WTC11 (cell line): Measurements from ENCODE around the gene ZNRF2. TPM values are rescaled to one million over a fixed set of nuclear protein-coding genes. Genes with fewer than 3 reads are reported as not detected.

Source experiments
- ATAC-seq: fragments of 200-7000 bp; cut with Tn5 transposase; 2 replicates; pipeline ENCODE4 v1.10.0; 2021; ENCODE audit warnings: mild to moderate bottlenecking, moderate library complexity
- CTCF ChIA-PET: fragments of 300-600 bp; sonication (Branson Sonifier 250); formaldehyde crosslinking; loops from one replicate; lab custom pipeline; 2021; ENCODE audit warnings: antibody characterized with exemption; lab: Charles Lee
- POLR2A ChIA-PET: fragments of 350-600 bp; sonication (Branson Sonifier 250); formaldehyde crosslinking; loops from one replicate; lab custom pipeline; 2021; ENCODE audit warnings: antibody characterized with exemption; lab: Charles Lee
- DNase-seq: peaks from one replicate; pipeline ENCODE4 v3.0.0; 2021; ENCODE audit warnings: low spot score
- H3K27ac Mint-ChIP-seq: 2 replicates; pipeline ENCODE4 v1.8.0; 2021; ENCODE audit warnings: mixed read lengths
- H3K27me3 Mint-ChIP-seq: 2 replicates; pipeline ENCODE4 v1.8.0; 2021; ENCODE audit warnings: low read depth, mild to moderate bottlenecking, moderate library complexity, mixed read lengths
- H3K36me3 Mint-ChIP-seq: 2 replicates; pipeline ENCODE4 v1.8.0; 2021; ENCODE audit warnings: mixed read lengths
- H3K4me1 Mint-ChIP-seq: 2 replicates; pipeline ENCODE4 v1.8.0; 2022; ENCODE audit warnings: mixed read lengths
- H3K4me3 Mint-ChIP-seq: 2 replicates; pipeline ENCODE4 v1.8.0; 2021; ENCODE audit warnings: mild to moderate bottlenecking, moderate library complexity, mixed read lengths
- H3K9me3 Mint-ChIP-seq: 2 replicates; pipeline ENCODE4 v1.8.0; 2021; ENCODE audit warnings: mixed read lengths
- AFF4 ChIP-seq: sonication (generic); formaldehyde crosslinking; IDR thresholded peaks from 2 replicates; pipeline ENCODE4 v1.8.1; 2023; ENCODE audit warnings: mild to moderate bottlenecking, missing genetic modification reagents, borderline replicate concordance
- ATF6 ChIP-seq: sonication (generic); formaldehyde crosslinking; IDR thresholded peaks from 2 replicates; pipeline ENCODE4 v1.8.1; 2023; ENCODE audit warnings: mild to moderate bottlenecking, missing genetic modification reagents
- E2F1 ChIP-seq: sonication (generic); formaldehyde crosslinking; IDR thresholded peaks from 2 replicates; pipeline ENCODE4 v1.8.0; 2022; ENCODE audit warnings: mild to moderate bottlenecking, missing genetic modification reagents
- E2F5 ChIP-seq: sonication (generic); formaldehyde crosslinking; IDR thresholded peaks from 2 replicates; pipeline ENCODE4 v1.8.1; 2022; ENCODE audit warnings: mild to moderate bottlenecking, moderate library complexity, missing genetic modification reagents
- ERG ChIP-seq: fragments of 250-450 bp; sonication (Bioruptor Pico); IDR thresholded peaks from 2 replicates; pipeline ENCODE4 v1.8.0; 2021; ENCODE audit warnings: mild to moderate bottlenecking
- JAZF1 ChIP-seq: fragments of 250-450 bp; sonication (Bioruptor Pico); IDR thresholded peaks from 2 replicates; pipeline ENCODE4 v1.9.0; 2021; ENCODE audit warnings: moderate library complexity, mild to moderate bottlenecking, inconsistent platforms
- NFE2L1 ChIP-seq: sonication (generic); formaldehyde crosslinking; IDR thresholded peaks from 2 replicates; pipeline ENCODE4 v1.8.1; 2023; ENCODE audit warnings: missing genetic modification reagents
- NR3C1 ChIP-seq: sonication (generic); formaldehyde crosslinking; conservative IDR thresholded peaks from 2 replicates; pipeline ENCODE4 v1.8.1; 2023; ENCODE audit warnings: low read depth, mild to moderate bottlenecking, missing genetic modification reagents
- PREB ChIP-seq: sonication (generic); formaldehyde crosslinking; IDR thresholded peaks from 2 replicates; pipeline ENCODE4 v1.8.1; 2022; ENCODE audit warnings: mild to moderate bottlenecking, missing genetic modification reagents, moderate library complexity, borderline replicate concordance
- RELA ChIP-seq: sonication (generic); formaldehyde crosslinking; IDR thresholded peaks from 2 replicates; pipeline ENCODE4 v1.8.1; 2022; ENCODE audit warnings: missing genetic modification reagents, mild to moderate bottlenecking, borderline replicate concordance
- TEAD4 ChIP-seq: sonication (generic); formaldehyde crosslinking; IDR thresholded peaks from 2 replicates; pipeline ENCODE4 v1.8.0; 2022; ENCODE audit warnings: mild to moderate bottlenecking, missing genetic modification reagents
- USF2 ChIP-seq: sonication (generic); formaldehyde crosslinking; IDR thresholded peaks from 2 replicates; pipeline ENCODE4 v1.8.1; 2023; ENCODE audit warnings: mild to moderate bottlenecking, missing genetic modification reagents, moderate library complexity
- ZNF121 ChIP-seq: sonication (generic); formaldehyde crosslinking; IDR thresholded peaks from 2 replicates; pipeline ENCODE4 v1.8.0; 2023; ENCODE audit warnings: missing genetic modification reagents
- ZNF263 ChIP-seq: sonication (generic); formaldehyde crosslinking; IDR thresholded peaks from 2 replicates; pipeline ENCODE4 v1.8.1; 2022; ENCODE audit warnings: low read depth, mild to moderate bottlenecking, moderate library complexity, missing genetic modification reagents
- ZNF416 ChIP-seq: fragments of 250-450 bp; sonication (Bioruptor Pico); IDR thresholded peaks from 2 replicates; pipeline ENCODE4 v1.9.0; 2021; ENCODE audit warnings: mild to moderate bottlenecking, inconsistent platforms
- ZNF423 ChIP-seq: fragments of 250-450 bp; sonication (Bioruptor Pico); IDR thresholded peaks from 2 replicates; pipeline ENCODE4 v2.1.2; 2022; ENCODE audit warnings: mild to moderate bottlenecking, moderate library complexity
- total RNA-seq: library from RNA; stranded (reverse); gene quantifications from 3 replicates; pipeline ENCODE4 v1.2.3, GENCODE V29; 2021

ZNRF2 gene
- total RNA-seq, 1 experiment from 2014 or later, result 18.2 TPM

- TF ChIP-seq PREB (CRISPR knock-in tag) (no peak), ZNF121 (CRISPR knock-in tag) (no peak), ZNF263 (no peak), ZNF423 (CRISPR knock-in tag) (no peak), USF2 (no peak), E2F1 (CRISPR knock-in tag) (no peak)
- Mint-ChIP-seq H3K4me1 (no peaks in the 10 kb centered on the region), H3K27ac (no peak overlapping the region), H3K36me3 (no peaks in the 10 kb centered on the region), H3K27me3 (no peaks in the 10 kb centered on the region), H3K9me3 (peaks cover 4% of the 10 kb centered on the region; the same call in 1 of the 2 replicates), H3K4me3 (no peak overlapping the region)
- ATAC-seq, result no peak
- DNase-seq, result no peak
- ChIA-PET POLR2A (no interaction called here), CTCF (no interaction called here)
These were observed 42.6 kb upstream of the ZNRF2 start for GRCh38 chr7:30241767-30242166.

- POLR2A ChIA-PET, result no interaction called here
- Mint-ChIP-seq H3K4me3 (no peak overlapping the region), H3K36me3 (no peaks in the 10 kb centered on the region), H3K4me1 (peaks cover 12% of the 10 kb centered on the region), H3K27me3 (no peaks in the 10 kb centered on the region), H3K9me3 (peaks cover 4% of the 10 kb centered on the region; the same call in 1 of the 2 replicates), H3K27ac (no peak overlapping the region)
- DNase-seq (no peak), ATAC-seq (no peak)
- CTCF ChIA-PET, result interaction anchor here (0.7 to 1.3 kb wide), 4 partner anchors 12 to 80 kb away, joined by 3 to 4 read pairs (median 4); no protein-coding TSS in a partner anchor
- TF ChIP-seq TEAD4, result no peak
- TF ChIP-seq NR3C1 (CRISPR knock-in tag), result no peak
- TF ChIP-seq ERG (CRISPR knock-in tag), result no peak
- no peak for TF ChIP-seq JAZF1
- TF ChIP-seq NFE2L1 (CRISPR knock-in tag), result no peak
- TF ChIP-seq AFF4 (CRISPR knock-in tag), result no peak
- TF ChIP-seq E2F5, result no peak
- TF ChIP-seq RELA, result no peak
- TF ChIP-seq ATF6 (CRISPR knock-in tag), result no peak
- TF ChIP-seq ZNF416 (CRISPR knock-in tag), result no peak
These were observed 40.1 kb upstream of the ZNRF2 start for GRCh38 chr7:30244340-30244739.
